Thymus (tissue), 11 donors: ENCODE measurements around the gene PSMA7. TPM values are rescaled to one million over a fixed set of nuclear protein-coding genes. Genes with fewer than 3 reads are reported as not detected.

Experiments used
- DNase-seq, 9 donors: peaks; one replicate each; pipeline ENCODE4 v3.0.0-alpha.2; 2013; ENCODE audit warnings: low spot score in 9 of 9, low read depth in 6 of 9, missing footprints in 1 of 9
- H3K27ac ChIP-seq, 2 donors: one replicate each; pipeline ENCODE4 v1.5.1; 2013; ENCODE audit warnings: control low read depth in 1 of 2, low read depth in 1 of 2, low read length in 1 of 2, mild to moderate bottlenecking in 1 of 2, moderate library complexity in 1 of 2
- H3K27me3 ChIP-seq, 2 donors: one replicate each; pipeline ENCODE4 v1.5.1; 2013; ENCODE audit warnings: low read length in 1 of 2; ENCODE audit not compliant: control insufficient read depth in 2 of 2, insufficient read depth in 1 of 2
- H3K36me3 ChIP-seq, 2 donors: one replicate each; pipeline ENCODE4 v1.5.1; 2013; ENCODE audit warnings: low read length in 1 of 2, mild to moderate bottlenecking in 1 of 2, moderate library complexity in 1 of 2; ENCODE audit not compliant: control insufficient read depth in 2 of 2, insufficient read depth in 2 of 2
- H3K4me1 ChIP-seq, 2 donors: one replicate each; pipeline ENCODE4 v1.5.1; 2013; ENCODE audit warnings: low read length in 2 of 2; ENCODE audit not compliant: control insufficient read depth in 2 of 2, insufficient read depth in 2 of 2
- H3K4me3 ChIP-seq, 2 donors: one replicate each; pipeline ENCODE4 v1.5.1; 2013; ENCODE audit warnings: low read length in 2 of 2, control low read depth in 1 of 2, mild to moderate bottlenecking in 1 of 2
- H3K9me3 ChIP-seq, 2 donors: one replicate each; pipeline ENCODE4 v1.5.1; 2013; ENCODE audit warnings: low read length in 1 of 2, mild to moderate bottlenecking in 1 of 2; ENCODE audit not compliant: control insufficient read depth in 2 of 2, insufficient read depth in 1 of 2
- WGBS: extraction: QIAGEN DNeasy Blood & Tissue Kit; methylation state at CpG from one replicate; pipeline ENCODE4 v1.1.7; 2013; 5-methylcytosine and 5-hydroxymethylcytosine counted together
- polyA plus RNA-seq: library from polyadenylated mRNA; stranded (reverse); fragments of 200-250 nt; gene quantifications from one replicate; pipeline ENCODE4 v1.2.3, GENCODE V29; 2013
- total RNA-seq: library from RNA; stranded (reverse); fragments of 120-200 nt; gene quantifications from one replicate; pipeline ENCODE4 v1.2.4, GENCODE V29; 2013
- donor health status: healthy.

Gene PSMA7
- total and polyA plus RNA-seq, 2 donors = 264 to 362 TPM

- no peaks in the 10 kb centered on the region for H3K27me3 ChIP-seq
- peaks cover 11 to 14% of the 10 kb centered on the region in 2 donors for H3K4me1 ChIP-seq
- no peak for DNase-seq
- peaks cover 75 to 85% of the 10 kb centered on the region in 2 donors for H3K36me3 ChIP-seq
- no peaks in the 10 kb centered on the region for H3K9me3 ChIP-seq
- 86% methylated on average over 8 of the region's 8 CpGs for WGBS
- H3K27ac ChIP-seq = no peak overlapping the region
- no peak overlapping the region for H3K4me3 ChIP-seq
These were observed 5.6 kb downstream of the PSMA7 start for GRCh38 chr20:62137478-62138203.

- no peak for DNase-seq
- no peak overlapping the region for H3K4me3 ChIP-seq
- H3K36me3 ChIP-seq = peaks cover 81 to 91% of the 10 kb centered on the region in 2 donors
- H3K27ac ChIP-seq = no peak overlapping the region
- no peaks in the 10 kb centered on the region for H3K27me3 ChIP-seq
- WGBS = 86% methylated on average over 6 of the region's 6 CpGs
- peaks cover 10 to 12% of the 10 kb centered on the region in 2 donors for H3K4me1 ChIP-seq
- no peaks in the 10 kb centered on the region for H3K9me3 ChIP-seq
These were observed 6.2 kb downstream of the PSMA7 start for GRCh38 chr20:62137092-62137384.

GRCh38 chr20:62136283-62137091 lies 6.7 kb downstream of the PSMA7 start:
- peak in 5 of 9 donors; percentile 65 to 88 (median 74) for DNase-seq
- H3K4me1 ChIP-seq = peaks cover 4 to 7% of the 10 kb centered on the region in 2 donors
- H3K9me3 ChIP-seq = no peaks in the 10 kb centered on the region
- WGBS = 71% methylated on average over 8 of the region's 8 CpGs
- peaks cover 87 to 96% of the 10 kb centered on the region in 2 donors for H3K36me3 ChIP-seq
- no peak overlapping the region for H3K4me3 ChIP-seq
- no peak overlapping the region for H3K27ac ChIP-seq
- H3K27me3 ChIP-seq = no peaks in the 10 kb centered on the region

- Histone ChIP-seq H3K4me3 (no peak overlapping the region), H3K27ac (no peak overlapping the region), H3K27me3 (no peaks in the 10 kb centered on the region), H3K36me3 (peaks cover 95 to 98% of the 10 kb centered on the region in 2 donors), H3K4me1 (no peaks in the 10 kb centered on the region), H3K9me3 (no peaks in the 10 kb centered on the region)
- no peak for DNase-seq
- WGBS = 97% methylated on average over 8 of the region's 8 CpGs
These were observed 7.5 kb downstream of the PSMA7 start for GRCh38 chr20:62135573-62136266.

- WGBS = 92% methylated on average over 11 of the region's 11 CpGs
- H3K4me1 ChIP-seq = no peaks in the 10 kb centered on the region
- H3K9me3 ChIP-seq = no peaks in the 10 kb centered on the region
- no peaks in the 10 kb centered on the region for H3K27me3 ChIP-seq
- peaks cover 95 to 96% of the 10 kb centered on the region in 2 donors for H3K36me3 ChIP-seq
- DNase-seq = no peak
- no peak overlapping the region for H3K27ac ChIP-seq
- H3K4me3 ChIP-seq = no peak overlapping the region
These were observed 8.4 kb downstream of the PSMA7 start for GRCh38 chr20:62134735-62135231.

GRCh38 chr20:62133864-62134263 lies 9.3 kb downstream of the PSMA7 start:
- Histone ChIP-seq H3K27ac (no peak overlapping the region), H3K4me1 (no peaks in the 10 kb centered on the region)

GRCh38 chr20:62133051-62133845 lies 9.9 kb downstream of the PSMA7 start:
- no peak for DNase-seq
- Histone ChIP-seq H3K9me3 (no peaks in the 10 kb centered on the region), H3K4me3 (no peak overlapping the region), H3K36me3 (peaks cover 84 to 96% of the 10 kb centered on the region in 2 donors), H3K27ac (no peak overlapping the region), H3K4me1 (no peaks in the 10 kb centered on the region), H3K27me3 (no peaks in the 10 kb centered on the region)
- 90% methylated on average over 29 of the region's 29 CpGs for WGBS

More at GRCh38 chr20:62133864-62134263, 9.3 kb downstream of the PSMA7 start:
- no peak for DNase-seq
- Histone ChIP-seq H3K27me3 (no peaks in the 10 kb centered on the region), H3K9me3 (no peaks in the 10 kb centered on the region), H3K36me3 (peaks cover 88 to 96% of the 10 kb centered on the region in 2 donors), H3K4me3 (no peak overlapping the region)
- WGBS = 95% methylated on average over 12 of the region's 12 CpGs

- peaks cover 81 to 96% of the 10 kb centered on the region in 2 donors for H3K36me3 ChIP-seq
- 94% methylated on average over 7 of the region's 7 CpGs for WGBS
- H3K9me3 ChIP-seq = no peaks in the 10 kb centered on the region
- no peak for DNase-seq
- no peak overlapping the region for H3K27ac ChIP-seq
- H3K27me3 ChIP-seq = no peaks in the 10 kb centered on the region
- no peak overlapping the region for H3K4me3 ChIP-seq
- no peaks in the 10 kb centered on the region for H3K4me1 ChIP-seq
These were observed 10.8 kb downstream of the PSMA7 start for GRCh38 chr20:62132421-62132820.
